ENCODE data around the gene RAB31.

RAB31 gene

GRCh38 chr18:9694952-9695495 lies 13.1 kb upstream of the RAB31 start:
- no peak for DNase-seq

- DNase-seq: no peak
Observed at GRCh38 chr18:9695605-9696004, 12.5 kb upstream of the RAB31 start.

- DNase-seq: no peak
Observed at GRCh38 chr18:9696112-9696511, 12.0 kb upstream of the RAB31 start.

GRCh38 chr18:9696701-9697100 lies 11.4 kb upstream of the RAB31 start:
- DNase-seq: no peak

GRCh38 chr18:9697121-9697520 lies 11.0 kb upstream of the RAB31 start:
- DNase-seq: no peak

- DNase-seq: no peak
Observed at GRCh38 chr18:9698497-9698896, 9.6 kb upstream of the RAB31 start.

GRCh38 chr18:9700261-9700796 lies 7.8 kb upstream of the RAB31 start:
- no peak for DNase-seq

- DNase-seq: no peak
Observed at GRCh38 chr18:9701609-9702349, 6.3 kb upstream of the RAB31 start.

GRCh38 chr18:9704233-9705118 lies 3.6 kb upstream of the RAB31 start:
- DNase-seq: no peak

- DNase-seq: no peak
Observed at GRCh38 chr18:9705183-9705829, 2.8 kb upstream of the RAB31 start.

- no peak for DNase-seq
Observed at GRCh38 chr18:9706081-9706935, 1.8 kb upstream of the RAB31 start.

- no peak for DNase-seq
Observed at GRCh38 chr18:9707381-9708056, 582 bp upstream of the RAB31 start.

- no peak for DNase-seq
Observed at GRCh38 chr18:9708434-9709303, 568 bp downstream of the RAB31 start.

GRCh38 chr18:9709304-9709877 lies 1.3 kb downstream of the RAB31 start:
- DNase-seq: no peak

GRCh38 chr18:9710037-9710436 lies 1.9 kb downstream of the RAB31 start:
- no peak for DNase-seq

GRCh38 chr18:9711361-9712129 lies 3.4 kb downstream of the RAB31 start:
- DNase-seq: no peak

GRCh38 chr18:9712130-9712577 lies 4.1 kb downstream of the RAB31 start:
- no peak for DNase-seq

GRCh38 chr18:9712611-9713010 lies 4.5 kb downstream of the RAB31 start:
- DNase-seq: no peak
